ENCODE results near the gene HOXC11. TPM values are rescaled to one million over a fixed set of nuclear protein-coding genes. Genes with fewer than 3 reads are reported as not detected.

HOXC11 gene
- polyA plus RNA-seq, 1 experiment: not detected

DNA sequence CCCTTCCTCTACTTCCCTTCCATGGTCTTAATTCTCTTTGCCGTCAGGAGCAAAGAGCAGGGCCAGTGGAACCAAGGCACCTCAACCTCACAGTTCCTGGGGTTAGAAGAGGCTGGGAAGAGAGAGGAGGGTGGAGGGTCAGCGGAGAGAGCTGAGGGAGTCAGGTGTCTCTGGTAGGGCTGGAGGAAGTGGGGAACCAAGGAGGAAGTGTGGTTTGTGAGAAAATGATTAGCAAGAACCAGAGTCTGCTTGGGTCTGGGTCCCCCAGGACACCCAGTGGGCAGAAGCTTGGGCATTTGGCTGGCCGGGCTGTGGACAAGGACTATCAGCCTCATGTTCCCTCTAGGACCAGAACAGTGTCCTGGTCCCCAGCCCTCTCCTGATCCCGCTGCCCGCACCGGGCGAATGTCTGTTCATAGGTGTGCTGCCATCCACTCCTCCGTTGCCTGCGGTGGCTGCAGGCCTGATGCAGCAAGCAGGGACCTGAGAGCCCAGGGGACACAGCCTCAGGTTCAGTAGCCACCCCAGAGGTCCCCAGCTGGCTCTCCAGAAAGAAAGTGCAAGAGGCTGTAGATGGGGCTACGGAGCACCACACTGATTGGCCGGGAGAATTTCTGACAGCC is 15.9 kb upstream of the HOXC11 start:
- ChIA-PET CTCF (no interaction called here), POLR2A (no interaction called here)
- Histone ChIP-seq H3K27me3 (ENCODE audit: control insufficient read depth, insufficient read depth, low read length) (peaks cover 95% of the 10 kb centered on the region), H3K9me3 (ENCODE audit: control insufficient read depth, insufficient read depth, low read length) (peaks cover 9% of the 10 kb centered on the region; the same call in 1 of the 2 replicates), H3K27ac (ENCODE audit: low read depth, low read length) (no peak overlapping the region), H3K4me3 (ENCODE audit: low read depth, low read length) (no peak overlapping the region)
- DNase-seq (ENCODE audit: low read depth, low spot score): no peak
- no peak for TF ChIP-seq CTCF (IDR thresholded peaks at IDR 0.05; ENCODE audit: low read depth, low read length)

- H3K27ac ChIP-seq (ENCODE audit: low read depth, low read length): no peak overlapping the region
- POLR2A ChIA-PET: no interaction called here
- no peak for TF ChIP-seq CTCF (IDR thresholded peaks at IDR 0.05; ENCODE audit: low read depth, low read length)
- H3K4me3 ChIP-seq (ENCODE audit: low read depth, low read length): no peak overlapping the region
- H3K27me3 ChIP-seq (ENCODE audit: control insufficient read depth, insufficient read depth, low read length): peaks cover 96% of the 10 kb centered on the region
- CTCF ChIA-PET: no interaction called here
- H3K9me3 ChIP-seq (ENCODE audit: control insufficient read depth, insufficient read depth, low read length): peaks cover 5% of the 10 kb centered on the region; the same call in 1 of the 2 replicates
- DNase-seq (ENCODE audit: low read depth, low spot score): no peak
Measured at GRCh38 chr12:53958128-53958527, 14.8 kb upstream of the HOXC11 start.

DNA sequence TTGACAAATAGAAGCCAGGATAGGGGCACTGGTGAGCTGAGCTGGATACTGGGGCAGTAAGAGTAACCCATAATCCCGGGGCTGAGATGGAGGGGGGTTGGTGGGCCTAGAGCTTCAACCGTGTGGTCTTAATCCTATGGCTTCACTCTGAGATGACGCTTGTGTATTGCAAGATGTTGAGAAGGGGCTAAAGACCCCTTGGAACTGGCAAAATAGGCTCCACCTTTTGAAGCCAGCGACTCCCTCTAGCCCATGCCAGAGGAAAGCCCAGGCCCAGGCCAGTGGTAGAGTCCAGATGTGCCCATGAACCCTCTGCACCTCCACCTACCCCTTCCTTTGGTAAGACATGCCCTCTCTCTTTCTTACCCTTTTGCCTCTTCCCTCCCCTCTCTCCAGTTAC is 13.6 kb upstream of the HOXC11 start:
- H3K4me3 ChIP-seq (ENCODE audit: low read depth, low read length): no peak overlapping the region
- DNase-seq (ENCODE audit: low read depth, low spot score): no peak
- ChIA-PET CTCF (interaction anchor here (0.7 kb wide), 1 partner anchor 763 kb away, joined by 7 read pairs; no protein-coding TSS in a partner anchor), POLR2A (no interaction called here)
- H3K27me3 ChIP-seq (ENCODE audit: control insufficient read depth, insufficient read depth, low read length): peaks cover 96% of the 10 kb centered on the region
- H3K9me3 ChIP-seq (ENCODE audit: control insufficient read depth, insufficient read depth, low read length): peaks cover 8% of the 10 kb centered on the region; the same call in 1 of the 2 replicates
- no peak for TF ChIP-seq CTCF (IDR thresholded peaks at IDR 0.05; ENCODE audit: low read depth, low read length)
- no peak overlapping the region for H3K27ac ChIP-seq (ENCODE audit: low read depth, low read length)

GRCh38 chr12:53960187-53961024 is 12.5 kb upstream of the HOXC11 start:
- no peak overlapping the region for H3K4me3 ChIP-seq (ENCODE audit: low read depth, low read length)
- no peak for TF ChIP-seq CTCF (IDR thresholded peaks at IDR 0.05; ENCODE audit: low read depth, low read length)
- CTCF ChIA-PET: no interaction called here
- POLR2A ChIA-PET: no interaction called here
- no peak overlapping the region for H3K27ac ChIP-seq (ENCODE audit: low read depth, low read length)
- peaks cover 98% of the 10 kb centered on the region for H3K27me3 ChIP-seq (ENCODE audit: control insufficient read depth, insufficient read depth, low read length)
- H3K9me3 ChIP-seq (ENCODE audit: control insufficient read depth, insufficient read depth, low read length): peaks cover 3% of the 10 kb centered on the region; the same call in 1 of the 2 replicates
- no peak for DNase-seq (ENCODE audit: low read depth, low spot score)
